ENCODE data around the gene MRPL18. TPM values are rescaled to one million over a fixed set of nuclear protein-coding genes. Genes with fewer than 3 reads are reported as not detected.
"Not testable (repeated sequence)": the region's sequence is repeated elsewhere in the genome, so short reads cannot be mapped to it uniquely, and the experiment has no call there.

MRPL18 gene
- polyA plus RNA-seq, 1 donor, result 64.4 TPM

- Histone ChIP-seq H3K4me1 (ENCODE audit: control insufficient read depth, insufficient read depth, low read length) (no peaks in the 10 kb centered on the region), H3K27ac (ENCODE audit: low read length) (no peak overlapping the region), H3K4me3 (ENCODE audit: low read length) (no peak overlapping the region), H3K9me3 (ENCODE audit: control insufficient read depth, low read depth, low read length) (peaks cover 3% of the 10 kb centered on the region), H3K36me3 (ENCODE audit: control insufficient read depth, insufficient read depth, low read length) (no peaks in the 10 kb centered on the region), H3K27me3 (ENCODE audit: control insufficient read depth, insufficient read depth, low read length) (no peaks in the 10 kb centered on the region)
- no CpG with 5 or more reads among the region's 6 CpGs for WGBS (ENCODE audit: insufficient coverage, low lambda C conversion rate)
- DNase-seq, result no peak
Observed at GRCh38 chr6:159815410-159815809, 25.1 kb downstream of the MRPL18 start.

DNA sequence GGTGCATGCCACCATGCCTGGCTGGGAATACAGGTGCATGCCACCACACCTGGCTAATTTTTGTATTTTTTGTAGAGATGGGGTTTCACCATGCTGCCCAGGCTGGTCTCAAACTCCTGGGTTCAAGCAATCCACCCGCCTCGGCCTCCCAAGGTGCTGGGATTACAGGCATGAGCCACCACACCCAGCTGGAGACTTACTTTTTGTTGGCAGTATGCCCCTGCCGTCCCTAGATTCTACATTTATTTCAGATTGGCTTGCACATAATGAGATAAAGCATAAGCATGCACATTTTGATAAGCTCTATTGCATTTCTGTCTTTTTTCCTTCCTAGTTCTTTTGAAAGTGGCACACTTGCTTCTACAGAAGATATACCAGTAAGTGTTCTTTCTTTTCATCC, 26.5 kb downstream of the MRPL18 start:
- H3K4me1 ChIP-seq (ENCODE audit: control insufficient read depth, insufficient read depth, low read length); H3K27ac ChIP-seq (ENCODE audit: low read length); H3K9me3 ChIP-seq (ENCODE audit: control insufficient read depth, low read depth, low read length); H3K27me3 ChIP-seq (ENCODE audit: control insufficient read depth, insufficient read depth, low read length); H3K36me3 ChIP-seq (ENCODE audit: control insufficient read depth, insufficient read depth, low read length); DNase-seq; H3K4me3 ChIP-seq (ENCODE audit: low read length): not testable (repeated sequence)
- no CpG with 5 or more reads among the region's 3 CpGs for WGBS (ENCODE audit: insufficient coverage, low lambda C conversion rate)

DNA sequence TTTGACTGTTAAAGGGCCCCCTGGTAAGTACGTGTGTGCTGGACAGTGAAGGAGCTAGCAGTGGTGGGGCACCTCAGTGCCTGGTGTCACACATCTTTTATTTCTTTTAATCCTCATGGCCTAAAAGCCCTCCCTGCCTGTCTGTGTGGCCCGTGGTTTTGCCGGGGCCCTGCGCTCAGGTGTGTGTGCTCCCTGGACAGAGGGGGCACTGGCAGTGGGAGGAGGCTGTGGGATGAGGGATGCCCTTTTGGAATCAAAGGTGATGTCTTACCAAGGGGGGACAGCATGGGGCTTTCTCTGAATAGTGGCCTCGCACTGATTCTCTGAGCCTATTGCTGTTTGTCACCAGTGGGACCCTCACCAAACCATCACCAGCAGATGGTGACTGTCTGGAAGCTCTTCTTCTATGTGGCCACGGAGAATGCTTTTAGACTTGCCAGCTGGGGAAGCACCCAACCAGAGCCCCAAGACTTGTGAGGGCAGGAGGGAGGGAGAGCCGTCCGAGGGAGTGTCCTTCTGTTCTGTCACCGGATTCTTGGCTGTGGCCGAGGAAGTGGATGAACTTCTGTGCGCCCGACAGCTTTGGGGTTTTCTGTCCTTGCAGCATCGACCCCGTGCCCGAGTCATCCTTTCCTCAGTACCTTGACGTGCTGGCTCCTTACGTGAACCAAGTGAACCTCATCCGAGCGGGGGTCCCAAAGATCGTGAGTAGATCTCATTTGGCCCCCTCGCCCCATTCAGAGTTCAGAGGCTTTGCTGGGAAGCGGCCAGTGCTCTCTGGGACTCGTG, 27.9 kb downstream of the MRPL18 start:
- H3K36me3 ChIP-seq (ENCODE audit: control insufficient read depth, insufficient read depth, low read length), result no peaks in the 10 kb centered on the region
- H3K4me1 ChIP-seq (ENCODE audit: control insufficient read depth, insufficient read depth, low read length), result no peaks in the 10 kb centered on the region
- no peak for DNase-seq
- no peak overlapping the region for H3K27ac ChIP-seq (ENCODE audit: low read length)
- H3K9me3 ChIP-seq (ENCODE audit: control insufficient read depth, low read depth, low read length), result peaks cover 3% of the 10 kb centered on the region
- WGBS (ENCODE audit: insufficient coverage, low lambda C conversion rate), result no CpG with 5 or more reads among the region's 23 CpGs
- H3K4me3 ChIP-seq (ENCODE audit: low read length), result no peak overlapping the region
- no peaks in the 10 kb centered on the region for H3K27me3 ChIP-seq (ENCODE audit: control insufficient read depth, insufficient read depth, low read length)

DNA sequence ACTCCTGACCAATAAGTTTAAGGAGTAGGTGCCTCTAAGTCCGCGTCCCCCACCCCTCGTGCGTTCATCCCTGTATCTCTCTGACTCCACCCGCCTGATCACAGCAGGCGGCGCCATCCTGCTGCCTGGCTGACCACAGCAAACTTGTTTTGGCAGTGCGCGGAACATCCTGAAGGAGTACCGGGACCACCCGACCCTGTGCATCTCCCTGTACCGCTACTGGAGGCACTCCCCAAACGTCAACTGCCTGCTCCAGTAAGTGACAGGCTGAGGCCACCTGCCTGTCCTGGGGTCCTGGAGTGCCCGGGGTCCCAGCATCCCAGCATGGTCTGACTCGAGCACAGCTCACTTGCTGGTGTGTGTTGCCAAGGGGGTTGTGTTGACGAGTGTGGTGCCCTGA, 28.8 kb downstream of the MRPL18 start:
- DNase-seq, result no peak

DNA sequence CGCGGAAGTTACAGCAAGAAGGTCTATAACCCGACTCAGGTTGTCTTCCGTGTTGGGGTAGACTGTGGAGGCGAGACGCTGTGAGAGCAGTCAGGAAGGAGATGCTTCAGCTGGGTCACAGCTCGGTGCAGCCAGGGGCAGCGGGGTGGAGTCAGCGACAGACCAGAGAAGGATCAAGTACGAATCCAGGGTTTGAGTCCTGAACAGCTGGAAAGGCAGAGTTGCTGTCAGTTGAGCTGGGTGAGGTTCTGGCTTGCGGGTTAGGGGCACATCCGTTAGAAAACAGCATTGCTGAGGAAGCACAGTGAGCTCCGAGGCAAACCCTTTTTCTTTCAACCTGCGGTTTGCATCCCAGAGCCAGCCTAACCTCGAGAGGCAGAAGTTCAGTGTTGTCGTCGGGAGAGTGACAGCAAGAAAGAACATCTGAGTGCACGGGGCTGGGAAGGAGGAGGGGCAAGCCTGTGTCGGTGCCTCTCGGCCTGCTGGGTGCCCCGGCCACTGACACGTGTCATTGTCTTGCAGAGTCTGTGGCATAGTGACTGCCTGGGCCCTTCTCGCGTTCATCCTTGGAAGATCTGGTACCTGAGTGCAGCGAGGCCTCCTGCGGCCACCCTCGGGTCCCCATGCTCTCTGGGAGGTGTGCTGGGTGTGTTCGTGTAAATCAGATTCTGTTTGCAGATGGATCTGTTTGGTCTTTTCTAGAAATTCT, 29.8 kb downstream of the MRPL18 start:
- no peaks in the 10 kb centered on the region for H3K36me3 ChIP-seq (ENCODE audit: control insufficient read depth, insufficient read depth, low read length)
- WGBS (ENCODE audit: insufficient coverage, low lambda C conversion rate), result 90% methylated on average over 2 of the region's 28 CpGs
- no peaks in the 10 kb centered on the region for H3K4me1 ChIP-seq (ENCODE audit: control insufficient read depth, insufficient read depth, low read length)
- H3K9me3 ChIP-seq (ENCODE audit: control insufficient read depth, low read depth, low read length), result peaks cover 3% of the 10 kb centered on the region
- H3K4me3 ChIP-seq (ENCODE audit: low read length), result no peak overlapping the region
- no peak for DNase-seq
- no peaks in the 10 kb centered on the region for H3K27me3 ChIP-seq (ENCODE audit: control insufficient read depth, insufficient read depth, low read length)
- H3K27ac ChIP-seq (ENCODE audit: low read length), result no peak overlapping the region

More for the DNA sequence above, 28.8 kb downstream of the MRPL18 start:
- no peaks in the 10 kb centered on the region for H3K27me3 ChIP-seq (ENCODE audit: control insufficient read depth, insufficient read depth, low read length)
- no peaks in the 10 kb centered on the region for H3K36me3 ChIP-seq (ENCODE audit: control insufficient read depth, insufficient read depth, low read length)
- H3K27ac ChIP-seq (ENCODE audit: low read length), result no peak overlapping the region
- H3K4me3 ChIP-seq (ENCODE audit: low read length), result no peak overlapping the region
- no peaks in the 10 kb centered on the region for H3K4me1 ChIP-seq (ENCODE audit: control insufficient read depth, insufficient read depth, low read length)
- WGBS (ENCODE audit: insufficient coverage, low lambda C conversion rate), result no CpG with 5 or more reads among the region's 16 CpGs
- peaks cover 3% of the 10 kb centered on the region for H3K9me3 ChIP-seq (ENCODE audit: control insufficient read depth, low read depth, low read length)

GRCh38 chr6:159821122-159821521, 30.9 kb downstream of the MRPL18 start:
- no CpG with 5 or more reads among the region's 11 CpGs for WGBS (ENCODE audit: insufficient coverage, low lambda C conversion rate)
- Histone ChIP-seq H3K4me1 (ENCODE audit: control insufficient read depth, insufficient read depth, low read length) (no peaks in the 10 kb centered on the region), H3K4me3 (ENCODE audit: low read length) (no peak overlapping the region), H3K27ac (ENCODE audit: low read length) (no peak overlapping the region), H3K36me3 (ENCODE audit: control insufficient read depth, insufficient read depth, low read length) (no peaks in the 10 kb centered on the region), H3K27me3 (ENCODE audit: control insufficient read depth, insufficient read depth, low read length) (no peaks in the 10 kb centered on the region), H3K9me3 (ENCODE audit: control insufficient read depth, low read depth, low read length) (peaks cover 3% of the 10 kb centered on the region)
- no peak for DNase-seq

DNA sequence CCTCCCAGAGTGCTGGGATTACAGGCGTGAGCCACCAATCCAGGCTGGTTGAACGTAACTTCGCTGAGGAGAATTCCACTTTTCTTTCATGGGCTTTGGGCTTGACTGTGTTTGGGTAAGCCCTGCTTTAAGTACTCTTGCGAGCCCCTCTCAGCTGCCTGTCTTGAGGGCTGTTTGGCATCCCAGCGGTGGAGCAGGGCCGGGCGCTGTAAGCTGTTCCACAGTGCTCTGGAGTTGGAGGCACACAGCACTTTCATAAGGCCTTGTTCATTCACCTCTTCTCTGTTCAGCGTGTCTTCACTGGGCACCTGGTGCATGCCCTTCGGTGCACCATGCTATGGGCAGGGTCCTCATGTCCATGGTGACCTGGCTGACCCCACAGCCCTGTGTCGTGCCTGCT, 31.5 kb downstream of the MRPL18 start:
- H3K27ac ChIP-seq (ENCODE audit: low read length), result no peak overlapping the region
- no peak overlapping the region for H3K4me3 ChIP-seq (ENCODE audit: low read length)
- H3K4me1 ChIP-seq (ENCODE audit: control insufficient read depth, insufficient read depth, low read length), result no peaks in the 10 kb centered on the region
- no CpG with 5 or more reads among the region's 10 CpGs for WGBS (ENCODE audit: insufficient coverage, low lambda C conversion rate)
- DNase-seq, result no peak
- H3K36me3 ChIP-seq (ENCODE audit: control insufficient read depth, insufficient read depth, low read length), result no peaks in the 10 kb centered on the region
- no peaks in the 10 kb centered on the region for H3K27me3 ChIP-seq (ENCODE audit: control insufficient read depth, insufficient read depth, low read length)
- H3K9me3 ChIP-seq (ENCODE audit: control insufficient read depth, low read depth, low read length), result peaks cover 3% of the 10 kb centered on the region

GRCh38 chr6:159823953-159824352, 33.7 kb downstream of the MRPL18 start:
- WGBS (ENCODE audit: insufficient coverage, low lambda C conversion rate), result no CpG with 5 or more reads among the region's 3 CpGs
- Histone ChIP-seq H3K27me3 (ENCODE audit: control insufficient read depth, insufficient read depth, low read length) (no peaks in the 10 kb centered on the region), H3K4me3 (ENCODE audit: low read length) (no peak overlapping the region), H3K4me1 (ENCODE audit: control insufficient read depth, insufficient read depth, low read length) (no peaks in the 10 kb centered on the region), H3K9me3 (ENCODE audit: control insufficient read depth, low read depth, low read length) (peaks cover 3% of the 10 kb centered on the region), H3K27ac (ENCODE audit: low read length) (no peak overlapping the region), H3K36me3 (ENCODE audit: control insufficient read depth, insufficient read depth, low read length) (no peaks in the 10 kb centered on the region)
- no peak for DNase-seq

GRCh38 chr6:159824690-159825089, 34.4 kb downstream of the MRPL18 start:
- WGBS (ENCODE audit: insufficient coverage, low lambda C conversion rate), result no CpG with 5 or more reads among the region's 9 CpGs
- H3K27me3 ChIP-seq (ENCODE audit: control insufficient read depth, insufficient read depth, low read length); H3K9me3 ChIP-seq (ENCODE audit: control insufficient read depth, low read depth, low read length); H3K4me3 ChIP-seq (ENCODE audit: low read length); H3K36me3 ChIP-seq (ENCODE audit: control insufficient read depth, insufficient read depth, low read length); DNase-seq; H3K4me1 ChIP-seq (ENCODE audit: control insufficient read depth, insufficient read depth, low read length); H3K27ac ChIP-seq (ENCODE audit: low read length): not testable (repeated sequence)

GRCh38 chr6:159826004-159826403, 35.7 kb downstream of the MRPL18 start:
- Histone ChIP-seq H3K4me3 (ENCODE audit: low read length) (no peak overlapping the region), H3K9me3 (ENCODE audit: control insufficient read depth, low read depth, low read length) (no peaks in the 10 kb centered on the region), H3K4me1 (ENCODE audit: control insufficient read depth, insufficient read depth, low read length) (no peaks in the 10 kb centered on the region), H3K27ac (ENCODE audit: low read length) (no peak overlapping the region), H3K36me3 (ENCODE audit: control insufficient read depth, insufficient read depth, low read length) (no peaks in the 10 kb centered on the region), H3K27me3 (ENCODE audit: control insufficient read depth, insufficient read depth, low read length) (no peaks in the 10 kb centered on the region)
- no peak for DNase-seq
- WGBS (ENCODE audit: insufficient coverage, low lambda C conversion rate), result no CpG with 5 or more reads among the region's 13 CpGs

Data from large intestine (tissue), 3 donors.